GM18520 (cell line): ENCODE results near the gene KLHL3.

Experiments
- ATAC-seq: cut with Tn5 transposase; IDR thresholded peaks from one replicate; pipeline ENCODE4 v1.9.1; 2021; ENCODE audit not compliant: unreplicated experiment

Gene KLHL3

DNA sequence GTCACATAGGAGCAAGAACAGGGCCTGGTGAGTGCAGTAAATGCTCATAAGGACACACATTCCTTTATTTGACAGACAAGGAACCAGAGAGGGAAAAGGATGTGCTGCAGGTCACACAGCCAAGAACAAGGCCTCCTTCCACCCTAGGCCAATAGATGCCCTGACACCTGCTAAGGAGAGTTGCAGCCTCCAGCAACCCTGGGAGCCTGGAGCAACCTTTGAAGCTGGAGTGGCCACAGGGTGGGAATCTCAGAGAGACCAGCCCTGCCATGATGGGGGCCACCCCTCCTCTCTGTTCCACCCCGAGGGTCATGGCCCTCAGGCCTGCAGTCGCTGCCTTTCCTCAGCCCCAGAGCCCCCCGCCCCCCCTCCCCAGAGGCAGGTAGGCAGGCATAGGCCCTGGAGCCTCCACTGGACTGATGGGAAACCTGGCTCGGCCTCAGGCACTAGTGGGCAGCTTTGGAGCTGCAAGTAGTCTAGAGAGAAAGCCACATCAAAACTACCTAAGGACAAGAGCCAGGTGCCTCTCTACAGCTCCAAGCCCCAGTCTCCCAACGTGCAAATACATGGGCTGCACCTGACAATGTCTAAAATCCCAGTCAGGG lies 120.6 kb downstream of the KLHL3 start:
- no peak for ATAC-seq

DNA sequence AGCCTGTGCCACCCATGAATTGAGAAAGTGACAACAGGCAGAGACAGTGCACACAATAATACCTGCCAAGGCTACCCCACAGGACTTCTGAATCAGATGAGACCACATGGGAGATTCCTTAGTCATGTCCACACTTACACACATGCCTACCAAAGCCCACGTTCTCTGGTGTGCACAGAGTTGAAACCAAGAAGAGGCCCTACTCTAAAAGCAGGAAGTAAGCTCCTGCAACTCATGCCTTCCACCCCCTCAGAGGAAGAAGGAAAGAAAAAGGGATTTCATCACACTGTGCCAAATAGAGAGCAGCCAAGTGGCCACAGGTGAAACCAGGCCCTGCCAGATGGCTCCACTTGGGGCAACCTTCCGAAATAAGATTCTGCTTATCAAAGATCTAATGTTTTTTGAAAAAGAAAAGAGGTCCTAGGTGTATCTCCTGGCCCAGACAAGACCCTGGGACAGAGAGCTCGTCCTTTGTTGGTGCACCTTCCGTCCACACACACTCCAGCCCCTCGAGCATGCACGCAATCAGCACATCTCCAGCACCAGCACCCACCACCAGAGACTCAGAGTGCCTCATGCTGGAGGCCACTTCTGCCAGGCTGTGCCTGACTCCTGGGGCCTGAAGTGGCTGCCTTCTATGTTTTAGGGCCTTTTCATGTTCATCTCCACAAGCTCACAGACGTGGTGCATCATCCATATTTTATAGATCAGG lies 122.2 kb downstream of the KLHL3 start:
- ATAC-seq: no peak

DNA sequence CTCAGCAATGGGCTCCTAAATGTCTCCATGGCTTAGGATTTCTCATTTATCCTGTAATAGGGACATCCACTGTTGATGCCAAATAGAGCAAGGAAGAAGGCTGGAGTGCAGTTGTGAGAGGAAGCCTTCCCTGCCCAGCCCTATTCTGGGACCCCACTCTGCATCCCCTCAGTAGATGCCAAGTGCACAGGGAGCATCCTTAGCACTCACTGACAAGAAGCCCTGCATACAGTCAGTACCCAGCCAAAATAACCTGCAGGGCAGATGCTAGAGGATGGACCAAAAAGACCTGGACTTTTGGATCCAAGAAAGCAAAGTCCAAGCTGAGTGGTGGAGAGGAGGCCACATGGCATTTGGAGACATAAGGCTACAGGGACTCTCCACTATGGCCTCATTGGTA lies 123.3 kb downstream of the KLHL3 start:
- ATAC-seq: no peak

DNA sequence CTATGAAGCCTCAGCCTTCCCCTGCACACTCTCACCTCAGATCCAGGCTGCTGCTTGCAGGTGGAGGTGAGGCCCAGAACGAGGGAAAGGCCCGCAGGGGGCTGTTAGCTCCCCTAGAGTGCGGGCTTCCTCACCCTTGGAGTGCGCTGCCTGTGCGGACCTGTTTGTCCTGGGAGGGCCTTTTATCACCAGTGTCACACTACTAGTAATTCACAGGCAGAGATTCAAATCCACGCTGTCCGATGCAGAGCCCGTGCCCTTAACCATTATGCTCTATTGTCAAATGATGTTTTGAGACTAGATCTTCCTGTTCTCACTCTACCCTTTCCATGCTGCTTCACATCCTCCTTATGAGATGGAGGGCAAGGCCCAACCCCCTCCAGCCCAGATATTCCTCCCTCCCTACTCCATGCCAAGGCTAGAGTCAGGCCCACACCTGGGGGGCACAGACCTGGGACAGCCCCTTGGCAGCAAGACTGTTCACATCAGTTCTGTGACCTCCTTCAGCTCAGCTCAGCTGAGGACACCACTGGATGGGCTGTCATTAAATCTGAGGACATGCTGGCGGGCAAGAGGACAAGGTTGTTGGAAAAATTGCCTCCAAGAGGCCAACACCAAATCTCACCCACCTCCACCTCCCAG lies 124.0 kb downstream of the KLHL3 start:
- no peak for ATAC-seq

DNA sequence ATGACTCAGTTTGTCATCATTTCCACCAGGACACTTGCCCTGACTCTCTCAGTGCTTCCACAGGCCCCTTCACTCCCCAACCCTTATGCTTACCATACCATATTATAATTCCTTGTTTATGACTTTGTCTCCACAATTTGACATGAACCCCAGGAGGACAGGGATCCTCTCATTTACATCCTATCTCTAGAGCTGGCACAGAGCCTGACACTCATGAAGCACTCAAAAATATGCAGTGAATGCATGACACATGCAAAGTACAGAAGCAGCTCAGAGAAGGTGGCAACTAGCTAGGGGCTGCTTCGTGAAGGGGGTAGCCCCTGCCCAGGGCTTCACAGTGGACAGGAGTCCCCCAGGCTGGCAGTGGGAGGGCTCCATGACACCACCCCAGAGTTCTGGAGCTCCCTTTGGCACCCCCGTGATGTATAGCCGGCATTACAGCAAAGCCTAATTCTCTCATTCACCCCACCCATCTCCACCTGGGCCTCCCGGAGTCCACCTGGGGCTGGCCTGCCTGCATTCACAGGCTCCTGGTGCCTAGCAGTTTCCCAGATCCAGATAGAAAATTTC lies 124.8 kb downstream of the KLHL3 start:
- ATAC-seq: no peak

- ATAC-seq: no peak
Observed at GRCh38 chr5:137610598-137610997, 125.3 kb downstream of the KLHL3 start.

DNA sequence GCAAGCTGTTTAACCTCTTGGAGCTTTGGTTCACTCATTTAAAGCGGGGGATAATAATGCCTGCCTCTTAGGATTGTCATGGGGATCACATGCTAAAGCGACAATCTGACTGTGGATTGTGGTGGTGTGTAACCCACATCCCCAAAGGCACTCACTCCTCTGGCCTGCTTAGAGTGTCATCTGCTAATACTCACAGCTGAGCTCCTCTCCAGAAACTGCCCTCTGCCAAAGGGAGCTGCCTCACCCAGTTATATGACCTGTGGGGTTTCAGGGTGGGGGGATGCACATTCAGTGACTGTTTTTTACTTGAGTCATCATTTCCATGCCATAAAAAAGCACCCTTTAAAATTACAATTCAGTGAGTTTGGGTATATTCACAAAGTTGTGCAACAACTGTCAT lies 126.8 kb downstream of the KLHL3 start:
- no peak for ATAC-seq

DNA sequence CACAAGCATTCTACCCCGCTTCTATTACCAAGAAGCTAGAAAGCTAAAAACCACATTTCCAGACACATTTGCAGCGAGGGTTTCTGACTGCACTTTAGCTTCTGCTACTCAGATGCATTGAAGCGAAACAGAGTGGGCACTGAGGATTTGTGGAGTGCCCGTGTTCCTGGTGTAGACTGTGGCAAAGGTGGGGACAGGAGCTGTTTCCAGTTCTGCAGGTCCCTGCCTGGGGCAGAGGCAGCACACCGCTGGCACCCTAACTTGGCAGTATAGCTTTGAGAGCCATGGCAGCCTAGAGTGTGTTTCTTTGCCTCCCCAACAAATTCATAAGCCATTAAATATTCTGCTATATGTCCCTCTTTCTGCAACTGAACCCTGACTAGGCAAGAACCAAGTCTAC lies 128.1 kb downstream of the KLHL3 start:
- no peak for ATAC-seq

GRCh38 chr5:137606401-137606800 lies 129.5 kb downstream of the KLHL3 start:
- ATAC-seq: no peak

GRCh38 chr5:137605411-137605810 lies 130.5 kb downstream of the KLHL3 start:
- ATAC-seq: no peak

DNA sequence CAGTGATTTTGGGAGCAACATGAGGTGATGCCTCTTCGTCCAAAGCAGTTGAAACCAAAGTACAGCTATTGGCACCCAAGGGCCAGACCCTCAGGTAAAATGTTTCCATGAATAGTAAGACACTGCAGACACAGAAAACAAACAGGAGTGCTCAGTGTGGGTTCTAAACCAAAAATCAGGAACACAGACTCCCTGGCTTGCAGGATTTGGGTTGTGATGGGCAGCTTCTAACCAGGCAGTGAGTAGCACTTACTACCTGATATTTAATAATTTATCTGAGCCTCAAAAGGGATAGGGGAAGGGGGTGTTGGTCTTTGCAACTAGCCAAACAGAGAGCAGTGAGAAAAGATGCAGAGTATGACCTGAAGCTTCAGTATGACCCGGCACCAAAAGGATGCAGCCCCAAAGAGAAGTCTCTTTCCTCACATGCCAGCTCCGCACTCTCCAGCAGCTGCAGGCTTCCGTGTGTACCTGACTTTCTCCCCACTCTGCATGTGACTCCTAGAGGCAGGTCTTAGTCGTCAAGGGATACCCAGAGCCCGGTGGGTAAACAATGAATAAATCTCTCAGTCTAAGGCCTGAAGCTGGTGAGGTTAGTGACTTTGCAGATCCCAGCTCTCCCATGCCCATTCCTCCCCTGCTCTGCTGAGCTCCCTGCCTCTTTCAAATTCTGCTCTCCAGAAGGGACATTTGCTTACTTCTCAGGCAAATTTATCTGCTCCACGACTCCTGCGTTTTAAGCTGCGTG lies 131.4 kb downstream of the KLHL3 start:
- no peak for ATAC-seq

DNA sequence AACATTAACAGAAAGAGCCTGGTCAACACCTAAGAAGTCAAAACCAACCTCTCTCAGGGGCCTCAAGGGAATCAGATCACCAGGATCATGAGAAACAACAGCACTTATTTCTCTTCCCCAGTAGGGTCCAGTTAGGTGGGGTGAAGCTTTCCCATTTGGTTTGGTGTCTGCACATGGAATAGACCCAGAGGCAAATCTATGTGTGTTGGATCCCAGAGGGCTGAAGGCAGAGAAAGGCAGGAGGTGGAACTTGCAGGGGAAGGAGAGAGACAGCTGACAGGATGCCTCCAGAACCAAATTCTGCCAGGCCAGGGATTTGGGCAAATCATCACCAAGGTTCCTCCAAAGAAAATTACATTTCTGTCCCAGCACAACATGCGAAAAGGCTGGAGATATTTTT lies 132.0 kb downstream of the KLHL3 start:
- no peak for ATAC-seq

- no peak for ATAC-seq
Observed at GRCh38 chr5:137603356-137603755, 132.5 kb downstream of the KLHL3 start.

DNA sequence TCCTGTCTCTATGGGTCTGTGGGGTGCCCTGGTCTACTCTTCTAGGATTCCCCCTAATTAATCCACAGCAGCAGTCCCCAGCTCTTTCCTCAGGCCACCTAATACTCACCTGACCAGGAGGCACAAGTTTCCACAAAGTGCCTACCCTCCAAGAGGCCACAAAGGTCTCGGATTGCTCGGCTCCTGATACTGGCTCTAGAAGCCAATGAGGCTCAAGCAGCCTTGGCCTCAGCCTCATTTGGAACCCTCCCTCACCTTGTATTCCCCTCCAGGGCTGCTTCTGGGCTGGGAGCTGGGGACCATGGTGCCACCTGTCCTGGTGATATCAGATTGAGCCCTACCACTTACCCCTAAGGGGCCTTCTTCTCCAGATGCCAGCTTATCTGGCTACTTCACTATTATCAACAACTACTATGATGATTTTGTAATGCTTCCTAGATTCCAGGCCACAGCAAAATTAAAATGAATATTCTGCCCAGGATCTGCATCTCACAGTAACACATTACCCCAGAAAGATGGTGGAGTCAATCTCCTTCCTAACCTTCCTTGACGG lies 133.1 kb downstream of the KLHL3 start:
- no peak for ATAC-seq

GRCh38 chr5:137600721-137601360 lies 135.0 kb downstream of the KLHL3 start:
- no peak for ATAC-seq

- no peak for ATAC-seq
Observed at GRCh38 chr5:137599457-137599856, 136.4 kb downstream of the KLHL3 start.

DNA sequence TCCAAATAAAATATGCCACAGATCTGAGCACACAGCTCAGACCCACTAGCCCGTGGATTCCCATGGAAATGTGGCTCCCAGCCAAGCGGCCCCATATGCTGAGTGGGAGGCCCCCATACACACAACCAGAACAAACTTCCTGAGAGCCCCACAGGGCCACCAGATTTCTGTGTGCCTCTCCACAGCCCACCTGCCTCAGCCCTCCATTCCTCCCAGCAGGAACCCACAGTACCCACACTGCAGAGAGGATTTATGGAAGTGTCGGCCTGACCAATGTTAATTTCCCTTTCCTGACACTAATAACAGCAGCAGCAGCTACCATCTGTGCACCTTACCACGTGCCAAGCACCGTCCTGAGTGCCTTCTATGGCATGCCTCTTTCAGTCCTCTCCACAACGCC lies 137.5 kb downstream of the KLHL3 start:
- no peak for ATAC-seq

DNA sequence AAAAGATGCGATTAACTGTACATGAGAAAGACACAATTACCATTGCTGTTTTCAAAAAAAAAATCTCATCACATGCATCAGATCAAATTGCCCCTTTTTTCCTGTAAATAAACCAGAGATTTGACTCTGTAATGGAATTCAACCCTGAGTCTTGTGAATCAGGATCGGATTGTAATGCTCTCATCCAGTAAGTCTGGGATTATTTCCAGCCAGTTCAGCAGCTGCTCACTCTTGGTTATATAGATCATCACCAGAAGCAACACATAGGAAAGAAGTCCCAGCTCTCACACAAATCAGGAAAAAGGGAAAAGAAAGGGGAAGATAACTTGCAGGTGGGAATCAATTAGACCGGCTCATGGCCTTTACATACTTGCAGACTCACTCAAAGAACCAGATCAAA lies 138.9 kb downstream of the KLHL3 start:
- ATAC-seq: no peak

- ATAC-seq: no peak
Observed at GRCh38 chr5:137595396-137596079, 140.4 kb downstream of the KLHL3 start.

DNA sequence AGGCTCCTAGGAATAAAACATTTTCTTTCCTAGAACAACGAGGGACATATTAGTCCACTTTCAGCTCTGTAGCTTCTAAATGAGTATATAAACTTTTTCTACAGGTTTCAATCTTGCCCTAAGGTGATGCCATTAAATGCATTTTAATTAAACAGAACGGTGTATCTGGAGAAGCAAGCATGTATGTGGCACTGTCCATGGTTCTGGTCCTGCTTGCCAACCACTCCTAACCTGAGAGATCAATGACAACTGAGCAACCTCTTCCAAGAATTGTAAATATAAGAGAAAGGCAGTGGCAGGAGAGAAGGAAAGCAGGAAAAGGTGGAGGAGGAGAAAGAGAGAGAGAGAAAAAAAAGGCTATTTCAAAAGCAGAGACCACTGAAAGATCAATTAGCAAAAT lies 141.2 kb downstream of the KLHL3 start:
- ATAC-seq: no peak
